NCI-H187 (cell line): ENCODE results near the gene GRID2.
"Not testable (repeated sequence)": the region's sequence is repeated elsewhere in the genome, so short reads cannot be mapped to it uniquely, and the experiment has no call there.

Experiments used
- DNase-seq, 2 experiments: peaks; one replicate each; lab custom pipeline; 2025; lab: John Stamatoyannopoulos, UW

Gene GRID2

GRCh38 chr4:93187892-93188291 lies 884.1 kb downstream of the GRID2 start:
- no peak for DNase-seq

- DNase-seq = peak; percentile 71 to 83
Measured at GRCh38 chr4:93199492-93199891, 895.7 kb downstream of the GRID2 start.

- no peak for DNase-seq
Measured at GRCh38 chr4:93201471-93202096, 897.8 kb downstream of the GRID2 start.

- DNase-seq = no peak
Measured at GRCh38 chr4:93203708-93204107, 899.9 kb downstream of the GRID2 start.

DNA sequence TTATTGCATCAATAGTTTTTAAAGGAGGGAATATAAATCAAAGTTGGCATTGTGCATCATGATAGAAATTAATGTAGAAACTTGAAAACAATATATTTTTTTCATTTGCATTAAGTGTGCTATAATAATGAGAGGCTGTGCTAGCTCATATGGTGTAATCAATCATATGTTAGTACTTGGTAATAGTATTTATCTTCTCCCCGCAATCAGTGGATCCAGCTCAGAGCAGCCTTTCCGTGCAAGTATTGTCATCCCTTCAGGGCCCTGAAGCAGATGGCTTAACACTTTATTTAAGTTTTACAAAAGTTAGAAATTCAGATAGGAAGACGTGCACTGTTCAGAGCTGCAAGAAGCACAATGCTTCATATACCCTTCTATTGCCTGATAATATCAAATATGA lies 908.5 kb downstream of the GRID2 start:
- no peak for DNase-seq

DNA sequence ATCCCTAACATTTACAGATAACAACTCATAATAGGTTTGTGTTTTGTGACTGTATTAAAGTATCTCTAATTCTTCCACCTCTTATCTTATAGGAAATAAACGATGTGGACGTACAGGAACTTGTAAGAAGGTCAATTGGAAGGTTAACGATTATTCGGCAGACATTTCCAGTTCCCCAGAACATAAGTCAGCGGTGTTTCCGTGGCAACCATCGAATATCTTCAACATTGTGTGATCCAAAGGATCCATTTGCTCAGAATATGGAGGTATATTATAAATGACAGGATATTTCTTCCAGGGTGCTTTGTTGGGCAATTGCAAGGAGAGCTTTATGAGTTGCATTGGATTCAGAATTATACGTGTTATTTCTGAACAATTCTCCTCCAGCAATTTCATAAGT lies 912.9 kb downstream of the GRID2 start:
- DNase-seq = no peak

GRCh38 chr4:93217431-93217830 lies 913.7 kb downstream of the GRID2 start:
- DNase-seq = no peak

DNA sequence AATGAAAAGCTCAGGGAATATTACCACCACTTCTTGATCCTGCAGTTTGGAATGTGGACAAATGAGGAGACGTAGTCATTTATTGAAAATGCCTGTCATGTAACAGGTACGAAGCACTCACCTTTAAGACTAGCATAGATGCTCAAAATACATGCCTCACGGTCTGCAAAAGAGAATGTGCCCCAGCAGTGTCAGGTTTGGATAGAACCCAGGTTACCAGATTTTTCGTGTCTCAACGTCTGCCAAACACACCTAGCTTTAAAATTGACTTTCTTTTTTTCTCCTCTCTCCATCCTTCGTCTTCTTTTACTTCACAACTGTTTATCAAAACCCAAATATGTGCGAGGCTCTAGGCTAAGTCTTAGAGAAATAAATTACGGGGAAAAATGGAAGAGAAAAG lies 918.0 kb downstream of the GRID2 start:
- DNase-seq = no peak

DNA sequence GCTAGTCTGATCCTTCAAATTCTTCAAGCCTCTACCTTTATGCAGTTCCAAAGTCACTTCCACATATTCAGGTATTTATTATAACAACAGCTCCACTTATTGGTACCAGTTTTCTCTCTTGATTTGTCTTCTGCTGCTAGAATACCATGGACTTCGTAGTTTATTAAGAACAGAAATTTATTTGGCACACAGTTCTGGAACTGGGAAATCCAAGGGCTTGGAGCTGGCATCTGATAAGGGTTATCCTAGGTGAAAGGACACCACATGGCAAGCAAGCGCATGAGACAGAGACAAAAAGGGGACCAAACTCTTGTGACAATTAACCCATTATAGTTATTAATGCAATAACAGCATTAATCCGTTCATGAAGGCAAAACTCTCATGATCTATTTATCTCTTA lies 924.3 kb downstream of the GRID2 start:
- no peak for DNase-seq

DNA sequence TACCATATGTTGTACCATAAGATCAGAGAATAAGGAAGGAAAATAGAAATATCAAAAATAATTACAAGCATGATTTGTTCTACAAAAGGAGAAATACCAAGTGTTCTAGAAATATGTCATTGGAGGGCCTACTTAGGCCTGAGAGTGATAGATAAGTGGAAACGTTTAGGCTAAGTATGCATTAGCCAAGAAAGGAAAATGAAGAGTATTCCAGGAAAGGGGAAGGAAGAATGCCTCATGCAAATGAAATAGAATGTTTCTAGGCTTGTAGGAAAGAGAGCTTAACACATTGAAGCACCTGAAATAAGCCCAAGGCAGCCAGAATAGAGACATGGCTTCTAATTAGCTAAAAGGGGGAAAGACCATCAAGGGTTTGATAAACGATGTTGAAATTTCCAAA lies 929.1 kb downstream of the GRID2 start:
- DNase-seq = no peak

DNA sequence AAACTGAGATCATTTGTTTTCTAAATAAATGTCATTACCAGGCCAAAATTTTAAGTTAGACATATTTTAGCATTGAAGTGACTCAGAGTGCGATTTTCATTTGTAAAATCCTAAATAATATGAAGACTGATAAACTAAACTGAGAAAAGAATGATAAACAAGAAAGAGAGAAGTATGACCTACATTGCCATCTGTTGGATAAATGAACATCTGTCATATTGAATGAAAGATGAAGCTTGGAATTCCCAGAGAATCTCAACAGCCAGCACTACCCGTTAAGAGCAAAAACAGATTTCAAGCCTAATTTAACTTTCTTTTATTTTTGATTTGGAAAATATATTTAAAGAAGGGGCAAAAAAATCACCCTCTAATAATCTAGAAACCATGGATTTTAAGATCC lies 933.8 kb downstream of the GRID2 start:
- DNase-seq = no peak

DNA sequence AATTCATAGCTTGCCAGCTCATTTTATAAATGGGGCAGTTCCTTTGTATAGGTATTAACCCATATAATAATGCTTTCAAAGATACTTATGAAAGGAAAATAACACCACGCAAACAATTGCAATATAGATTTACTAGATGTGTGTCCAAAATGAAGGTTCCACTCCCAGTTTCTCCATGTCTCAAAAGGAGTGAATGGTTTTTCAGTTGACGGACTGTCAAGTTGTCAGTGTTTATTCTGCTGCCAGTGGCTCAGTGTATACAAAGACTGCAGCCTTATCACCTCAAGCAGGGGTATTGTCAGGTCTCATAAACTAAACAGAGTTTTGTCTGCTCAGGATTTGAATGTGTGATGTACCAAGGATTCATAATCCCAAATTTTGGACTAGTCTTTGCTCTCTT lies 939.5 kb downstream of the GRID2 start:
- DNase-seq = no peak

DNA sequence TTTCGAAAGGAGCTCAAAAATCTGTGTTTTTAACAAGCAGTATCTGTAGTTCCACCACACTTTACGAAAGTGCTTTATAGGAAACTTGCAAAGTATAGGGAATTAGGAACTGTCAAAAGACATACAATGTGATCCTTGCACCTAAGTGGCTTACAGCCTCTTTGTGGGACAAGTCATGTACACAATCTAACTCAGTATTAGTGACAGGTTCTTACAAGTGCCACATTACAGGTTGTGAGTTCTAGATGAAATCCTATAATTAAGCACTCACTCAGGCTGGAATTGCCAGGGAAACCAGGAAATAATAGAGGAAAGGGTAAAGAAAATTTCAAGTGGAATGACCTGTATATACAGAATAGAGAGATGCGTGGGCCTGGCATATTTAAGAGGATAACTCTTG lies 957.4 kb downstream of the GRID2 start:
- no peak for DNase-seq

DNA sequence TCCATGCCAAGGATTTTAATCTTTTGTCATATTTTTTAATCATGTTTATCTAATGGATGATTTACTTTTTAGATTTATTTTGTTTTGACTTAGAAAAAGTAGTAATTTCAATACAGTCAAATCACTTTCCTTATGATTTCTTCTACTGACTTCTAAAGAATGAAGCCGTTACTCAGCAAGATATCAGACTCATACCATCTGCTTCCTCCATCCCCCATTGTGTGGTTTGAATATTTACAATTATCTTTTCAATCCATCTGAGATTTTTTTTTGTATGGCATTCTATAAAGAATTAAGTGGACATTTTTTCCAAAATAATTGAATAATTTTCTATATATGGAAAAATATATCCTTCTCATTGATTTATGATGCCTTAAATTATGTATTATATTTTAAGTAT lies 959.4 kb downstream of the GRID2 start:
- no peak for DNase-seq

DNA sequence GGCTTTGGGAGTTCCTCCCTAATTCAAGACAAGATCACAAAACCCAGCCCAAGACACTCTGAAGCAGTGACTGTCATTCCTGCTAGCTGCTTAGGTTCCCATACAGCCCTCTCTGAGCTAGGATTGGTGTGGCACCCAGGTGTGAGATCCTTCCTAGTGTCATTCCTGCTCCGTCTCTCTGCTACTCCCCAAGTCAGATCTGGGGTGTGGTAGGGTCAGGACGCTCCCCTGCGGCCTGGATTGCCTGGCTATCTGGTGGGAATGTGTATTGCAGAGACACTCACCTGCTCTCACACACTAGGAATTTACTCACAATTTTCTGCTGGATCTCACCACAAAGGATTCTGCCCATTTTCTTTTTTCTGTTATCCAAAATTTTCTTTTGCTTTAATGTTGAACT lies 964.0 kb downstream of the GRID2 start:
- DNase-seq = no peak

DNA sequence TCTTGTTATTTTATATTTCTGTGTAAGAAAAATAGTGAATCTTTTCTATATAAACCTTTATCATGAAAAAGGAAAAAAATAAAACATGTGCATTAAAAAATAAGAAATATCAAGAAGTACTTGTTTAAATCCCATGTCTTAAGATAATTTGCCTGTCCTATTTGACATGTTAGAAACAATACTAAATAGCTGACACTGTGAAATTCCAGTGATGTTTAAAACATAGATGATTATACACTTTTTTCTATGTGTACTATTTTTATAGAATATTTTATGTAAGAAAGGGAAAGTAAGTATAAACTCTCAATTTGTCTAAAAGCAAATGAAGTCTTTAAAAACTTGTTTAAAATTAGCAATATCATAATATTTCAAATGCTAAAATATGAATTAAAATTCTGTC lies 981.6 kb downstream of the GRID2 start:
- no peak for DNase-seq

DNA sequence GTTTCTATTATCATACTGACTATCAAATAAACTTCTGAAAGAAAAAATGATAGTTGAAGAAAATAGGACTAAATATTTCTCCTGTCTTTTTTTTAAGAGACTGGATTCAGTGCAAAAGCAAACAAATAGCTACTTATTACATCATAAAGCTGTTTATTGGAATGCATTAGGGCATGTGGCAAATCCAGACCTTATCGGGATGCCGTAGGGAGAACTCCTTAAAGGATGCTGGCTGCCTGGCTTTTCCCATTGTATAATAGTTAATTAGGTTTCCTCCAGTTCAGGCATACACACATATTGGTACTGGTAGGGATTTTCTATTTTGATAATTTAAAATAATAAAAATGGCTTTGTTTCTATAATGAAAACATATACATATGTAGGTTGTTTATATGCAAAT lies 985.5 kb downstream of the GRID2 start:
- DNase-seq = no peak

DNA sequence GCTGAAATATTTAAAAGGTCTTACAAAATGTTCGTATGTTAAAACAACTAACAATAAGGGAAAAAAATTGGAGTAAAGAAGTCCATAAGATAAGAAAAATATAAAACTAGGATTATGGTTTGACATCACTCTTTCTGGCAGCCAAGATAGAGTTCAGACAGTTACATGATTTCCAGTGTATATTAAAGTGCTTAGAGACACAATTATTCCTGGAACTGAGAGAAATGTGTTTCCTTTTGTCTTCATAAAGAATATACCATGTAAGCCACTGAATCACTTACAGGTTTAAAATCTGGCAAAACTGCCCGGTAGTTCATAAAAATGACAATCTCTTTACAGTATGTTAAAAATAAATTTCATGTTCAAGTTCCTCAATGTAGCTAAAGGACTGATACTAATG lies 986.1 kb downstream of the GRID2 start:
- no peak for DNase-seq

DNA sequence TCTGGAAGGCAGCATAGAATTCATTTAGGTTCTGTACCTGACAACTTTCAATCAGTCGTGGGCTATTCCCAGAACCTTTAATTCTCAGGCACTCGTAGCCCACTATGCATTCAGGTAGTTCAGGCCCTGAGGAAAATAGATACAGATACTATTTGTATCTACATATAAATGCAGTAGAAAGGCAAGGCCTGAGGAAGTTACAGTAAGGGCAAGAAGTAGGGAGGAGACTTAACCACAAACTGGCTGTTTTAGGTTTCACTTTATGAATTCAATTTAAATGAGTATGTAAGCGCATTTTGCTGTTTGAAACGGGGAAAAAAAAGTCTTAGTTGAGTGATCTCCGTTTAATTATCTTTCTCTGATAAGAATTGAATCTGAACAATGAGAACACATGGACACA lies 995.4 kb downstream of the GRID2 start:
- DNase-seq = no peak

GRCh38 chr4:93300780-93301555 lies 997.2 kb downstream of the GRID2 start:
- DNase-seq = not testable (repeated sequence)

GRCh38 chr4:93302310-93302709 lies 998.5 kb downstream of the GRID2 start:
- DNase-seq = no peak

- DNase-seq = no peak
Measured at GRCh38 chr4:93303440-93303839, 999.7 kb downstream of the GRID2 start.

GRCh38 chr4:93312299-93312698 lies 1008.5 kb downstream of the GRID2 start:
- no peak for DNase-seq

- DNase-seq = no peak
Measured at GRCh38 chr4:93313197-93313596, 1009.4 kb downstream of the GRID2 start.
